IPS-18c (cell line): ENCODE results near the gene ANKFN1.

Source experiments
- H3K4me3 ChIP-seq: 2 replicates; pipeline ENCODE4 v1.7.0; 2013; ENCODE audit warnings: low read depth, mild to moderate bottlenecking, low read length, moderate library complexity; ENCODE audit not compliant: insufficient read depth
- H3K9me3 ChIP-seq: one replicate; pipeline ENCODE4 v1.6.1; 2013; ENCODE audit warnings: mild to moderate bottlenecking, low read length, moderate library complexity; ENCODE audit not compliant: control insufficient read depth, insufficient read depth

The ANKFN1 gene

DNA sequence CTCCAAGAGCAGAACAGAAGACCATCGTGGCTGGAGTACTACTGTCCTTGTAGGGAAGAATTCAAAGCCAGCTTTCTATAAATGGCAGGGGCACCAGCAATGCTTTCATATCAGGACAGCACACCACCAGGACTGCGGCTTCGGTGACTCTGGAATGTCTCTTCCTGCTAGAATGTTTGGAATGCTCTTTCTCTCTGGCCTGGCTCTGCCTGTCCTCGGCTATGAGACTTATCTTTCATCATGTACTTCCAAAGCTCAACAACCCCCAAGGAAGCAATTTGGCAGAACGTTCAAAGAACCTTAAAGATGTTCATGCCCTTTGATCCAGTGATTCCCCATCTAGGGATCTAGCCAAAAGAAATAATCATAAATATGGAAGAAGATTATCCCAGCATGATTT is 387.6 kb downstream of the ANKFN1 start:
- no peaks in the 10 kb centered on the region for H3K9me3 ChIP-seq
- no peak overlapping the region for H3K4me3 ChIP-seq

DNA sequence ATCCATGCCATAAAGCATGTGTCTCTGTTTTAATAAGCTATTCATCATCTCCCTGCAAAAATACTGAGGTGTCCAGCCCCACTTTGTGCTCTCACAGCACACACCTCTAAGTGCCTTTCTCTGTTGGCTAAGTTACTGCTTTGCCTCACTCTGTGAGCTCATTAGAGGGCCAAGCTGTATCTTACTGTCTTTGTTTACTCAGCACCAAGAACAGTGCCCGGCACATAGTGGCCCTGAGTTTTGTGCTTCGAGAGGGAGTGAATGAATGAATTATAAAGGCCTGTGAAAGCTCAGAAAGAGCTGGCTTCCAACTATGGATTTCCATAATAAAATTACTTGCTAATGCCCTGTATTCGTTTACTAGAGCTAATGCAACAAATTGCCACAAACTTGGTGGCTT is 390.0 kb downstream of the ANKFN1 start:
- Histone ChIP-seq H3K9me3 (no peaks in the 10 kb centered on the region), H3K4me3 (no peak overlapping the region)

DNA sequence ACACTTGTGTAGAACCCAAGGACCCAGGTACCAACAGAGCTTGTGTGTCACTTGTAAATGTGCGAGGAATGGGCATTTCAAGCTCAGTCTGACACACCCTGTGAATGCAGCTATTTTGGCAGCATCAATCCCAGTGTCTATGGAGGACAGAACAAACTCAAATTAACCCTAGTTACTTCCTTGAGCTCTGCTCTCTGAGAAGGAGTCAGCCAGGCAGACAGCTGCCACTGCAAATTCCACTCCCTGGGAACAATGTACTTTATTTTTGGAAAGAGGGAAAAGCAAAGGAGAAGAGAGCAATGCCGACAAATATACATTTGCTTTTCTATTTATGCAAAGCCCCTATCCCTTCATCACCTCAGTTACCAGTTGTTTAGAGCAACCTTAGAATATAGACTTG is 391.8 kb downstream of the ANKFN1 start:
- Histone ChIP-seq H3K4me3 (no peak overlapping the region), H3K9me3 (no peaks in the 10 kb centered on the region)

DNA sequence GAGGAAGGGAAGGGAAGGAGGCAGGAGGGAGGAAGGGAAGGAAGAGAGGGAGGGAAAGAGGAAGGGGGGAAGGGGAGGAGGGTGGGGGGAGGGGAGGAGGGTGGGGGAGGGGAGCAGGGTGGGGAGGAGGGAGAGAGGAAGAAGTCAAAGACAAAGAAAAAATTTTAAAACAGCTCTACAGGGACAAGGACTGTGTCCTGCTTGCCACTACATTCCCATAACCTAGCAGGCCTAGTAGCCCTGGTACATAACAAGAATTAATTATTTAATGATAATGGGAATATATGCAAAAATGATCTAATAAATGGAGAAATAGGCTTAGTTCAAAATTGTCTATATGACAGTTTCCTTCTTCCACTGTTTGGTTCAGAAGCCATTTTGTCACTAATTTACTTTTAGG is 392.7 kb downstream of the ANKFN1 start:
- no peak overlapping the region for H3K4me3 ChIP-seq
- no peaks in the 10 kb centered on the region for H3K9me3 ChIP-seq

DNA sequence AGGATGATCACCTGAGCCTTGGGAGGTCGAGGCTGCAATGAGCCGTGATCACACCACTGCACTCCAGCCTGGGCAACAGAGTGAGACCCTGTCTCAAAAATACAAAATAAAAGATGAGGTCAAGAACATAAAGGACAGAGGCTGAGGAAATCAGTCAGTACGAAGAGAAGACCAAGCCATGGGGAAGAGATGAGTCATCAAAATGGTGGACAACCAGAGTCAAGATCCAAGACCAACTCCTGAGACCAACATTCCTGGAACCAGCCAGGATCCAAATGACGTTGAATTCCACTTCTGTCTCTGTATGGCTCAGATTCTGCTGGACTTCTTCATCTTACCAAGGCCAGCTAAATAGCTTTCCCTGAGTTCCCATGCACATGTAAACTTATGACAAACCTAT is 395.4 kb downstream of the ANKFN1 start:
- H3K9me3 ChIP-seq = no peaks in the 10 kb centered on the region
- H3K4me3 ChIP-seq = no peak overlapping the region

DNA sequence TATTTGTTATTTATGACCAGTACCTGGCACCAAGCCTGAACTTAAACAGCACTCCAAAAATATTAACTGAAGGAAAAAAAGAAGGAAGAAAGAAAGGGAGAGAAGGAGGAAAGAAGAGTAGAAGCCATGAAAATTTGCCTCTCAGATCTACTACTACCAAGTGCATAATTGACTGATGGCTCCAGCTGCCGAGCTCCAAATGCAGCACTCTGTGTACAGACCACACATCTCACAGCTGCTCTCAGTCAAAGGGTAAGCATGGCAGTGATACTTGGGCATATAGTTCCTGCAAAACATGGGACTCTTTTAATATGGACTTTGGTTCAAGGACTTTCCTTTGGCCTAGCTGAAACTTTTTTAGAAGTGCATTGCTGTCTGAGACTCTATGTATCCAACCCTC is 396.2 kb downstream of the ANKFN1 start:
- Histone ChIP-seq H3K9me3 (no peaks in the 10 kb centered on the region), H3K4me3 (no peak overlapping the region)

DNA sequence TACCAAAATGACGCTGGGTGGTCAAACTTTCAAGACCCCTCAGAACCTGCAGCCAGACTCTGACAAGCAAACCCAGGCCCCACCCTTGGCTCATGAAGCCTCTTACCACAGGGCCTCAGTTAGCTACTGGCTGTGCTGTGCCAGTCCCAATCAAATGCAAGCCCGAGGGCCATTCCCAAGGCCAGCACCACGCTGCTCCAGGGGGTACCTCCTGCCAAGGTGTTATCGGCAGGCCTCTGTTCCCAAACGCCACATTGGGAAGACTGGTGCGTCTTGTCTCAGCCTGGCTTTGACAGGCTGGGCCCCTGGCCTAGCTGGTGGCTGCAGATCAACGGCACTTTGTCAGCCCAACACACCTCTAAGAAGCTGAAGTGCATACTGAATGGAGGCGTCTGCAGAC is 404.4 kb downstream of the ANKFN1 start:
- Histone ChIP-seq H3K4me3 (no peak overlapping the region), H3K9me3 (no peaks in the 10 kb centered on the region)

DNA sequence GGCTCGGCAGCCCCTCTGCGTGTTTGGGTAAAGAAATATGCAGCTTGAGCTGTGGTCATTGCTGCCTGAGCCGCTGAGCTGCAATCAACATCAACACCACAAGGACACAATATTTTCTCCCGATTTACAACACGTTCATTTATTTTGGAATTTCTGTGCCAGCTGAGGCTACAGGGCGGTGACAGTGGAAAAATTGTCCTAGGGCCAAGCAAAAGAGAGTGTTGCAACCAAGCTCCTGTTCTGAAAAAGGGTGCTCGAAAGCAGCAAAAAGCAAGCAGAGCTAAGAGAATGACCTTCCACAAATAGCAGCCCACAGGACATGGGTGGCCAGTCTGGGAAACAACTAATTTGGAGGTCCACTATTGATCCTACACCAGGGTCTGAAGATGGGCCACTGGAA is 404.8 kb downstream of the ANKFN1 start:
- H3K9me3 ChIP-seq = no peaks in the 10 kb centered on the region

More for the DNA sequence above, 404.8 kb downstream of the ANKFN1 start:
- H3K4me3 ChIP-seq = no peak overlapping the region
